K562 (cell line): ENCODE measurements around the gene KCNK4. TPM values are rescaled to one million over a fixed set of nuclear protein-coding genes. Genes with fewer than 3 reads are reported as not detected.

Experiments
- ARID1B ChIP-seq: fragments of 450-650 bp; IDR thresholded peaks from 2 replicates; pipeline ENCODE4 v1.6.1; 2016; ENCODE audit warnings: antibody characterized with exemption, mild to moderate bottlenecking, inconsistent platforms
- ATF1 ChIP-seq, 2 experiments: fragments of 450-650 bp in 1 of 2; IDR thresholded peaks; 2 replicates each; pipeline ENCODE4 v1.6.1; 2016; ENCODE audit warnings: missing compliant biosample characterization in 1 of 2, missing genetic modification characterization in 1 of 2
- CC2D1A ChIP-seq: fragments of 450-650 bp; IDR thresholded peaks from 2 replicates; pipeline ENCODE4 v1.6.1; 2017; ENCODE audit warnings: mild to moderate bottlenecking
- CEBPB ChIP-seq: fragments of 450-650 bp; IDR thresholded peaks from 2 replicates; pipeline ENCODE4 v1.6.1; 2016; ENCODE audit warnings: missing genetic modification characterization, missing compliant biosample characterization
- ELF4 ChIP-seq: fragments of 450-650 bp; formaldehyde crosslinking; IDR thresholded peaks from 2 replicates; pipeline ENCODE4 v1.4.0; 2022; ENCODE audit warnings: missing genetic modification characterization
- GATA2 ChIP-seq: sonication (generic); formaldehyde crosslinking; IDR thresholded peaks from 2 replicates; pipeline ENCODE4 v1.4.0; 2020; ENCODE audit warnings: mild to moderate bottlenecking, missing genetic modification reagents
- NEUROD1 ChIP-seq: fragments of 150-350 bp; IDR thresholded peaks from 2 replicates; pipeline ENCODE4 v1.6.1; 2014; ENCODE audit warnings: borderline replicate concordance, low read length, low read depth; ENCODE audit not compliant: partially characterized antibody
- RBM39 ChIP-seq: fragments of 200-400 bp; formaldehyde crosslinking; optimal IDR thresholded peaks from 2 replicates; pipeline ENCODE3; 2018; ENCODE audit warnings: low read depth, low read length
- RNF2 ChIP-seq: sonication (generic); IDR thresholded peaks from 2 replicates; pipeline ENCODE4 v1.6.1; 2016
- ZBTB40 ChIP-seq, 2 experiments: fragments of 450-650 bp in 1 of 2; sonication (generic) in 1 of 2; formaldehyde crosslinking in 1 of 2; IDR thresholded peaks; 2 replicates each; pipeline versions ENCODE4 v1.7.1 to v1.9.0; 2016 to 2022; ENCODE audit warnings: inconsistent platforms in 1 of 2, mild to moderate bottlenecking in 1 of 2, missing genetic modification reagents in 1 of 2
- ZBTB9 ChIP-seq: fragments of 450-650 bp; formaldehyde crosslinking; IDR thresholded peaks from 2 replicates; pipeline ENCODE4 v1.4.0; 2020; ENCODE audit warnings: mild to moderate bottlenecking, moderate library complexity
- ZMIZ1 ChIP-seq, 2 experiments: fragments of 150-350 bp in 1 of 2; IDR thresholded peaks; 2 replicates each; pipeline ENCODE4 v1.6.1; 2012 to 2016; ENCODE audit warnings: low read depth in 2 of 2, low read length in 2 of 2, mild to moderate bottlenecking in 1 of 2, moderate library complexity in 1 of 2
- polyA plus RNA-seq, 8 experiments: library from polyadenylated mRNA; depleted of rRNA in 4 of 8; stranded (reverse) in 5 of 8; unstranded in 3 of 8; fragments of >200 nt; fragmentation: Nextera tagmentation in 2 of 8; fragmentation: Illumina TruSeq in 1 of 8; extraction: Ambion mirVana in 2 of 8; extraction: Trizol in 1 of 8; gene quantifications; 2 replicates each; pipeline versions ENCODE4 v1.2.1 to v1.2.3, GENCODE V29; 2011 to 2014; ENCODE audit warnings: inconsistent platforms in 1 of 8, missing spikeins in 1 of 8
- total RNA-seq, 7 experiments: library from RNA; depleted of rRNA in 6 of 7; stranded (reverse); fragments of >200 nt in 6 of 7; fragmentation: Illumina TruSeq in 2 of 7; extraction: Trizol in 2 of 7; gene quantifications; 2 replicates each; pipeline versions ENCODE4 v1.2.1 to v1.2.3, GENCODE V29; 2011 to 2021; ENCODE audit warnings: low replicate concordance in 1 of 7

Gene KCNK4
- total and polyA plus RNA-seq, 9 of the 15 experiments (the other 6 are each of a cell fraction or from before 2014, with no cell fraction given): not detected

- TF ChIP-seq ZBTB40 (IDR thresholded peaks at IDR 0.05) (0 out of 2 replicates have a peak, but pooled peaks have one; percentile 11), ZBTB40 (CRISPR knock-in tag; IDR thresholded peaks at IDR 0.05) (0 out of 2 replicates have a peak, but pooled peaks have one; percentile 22), CEBPB (peak; percentile 100), CC2D1A (peak; percentile 87; the same call in 1 of the 2 replicates), ARID1B (peak; percentile 99), ATF1 (CRISPR knock-in tag; IDR thresholded peaks at IDR 0.05) (no peak), ATF1 (tag; IDR thresholded peaks at IDR 0.05) (peak; percentile 83), ELF4 (peak; percentile 74), NEUROD1 (peak; percentile 93), RBM39 (peak; percentile 56), GATA2 (CRISPR knock-in tag) (peak; percentile 98), RNF2 (peak; percentile 96), ZMIZ1 (IDR thresholded peaks at IDR 0.05; ENCODE audit: low read depth in 2 of 2, low read length in 2 of 2) (peak in 1 of 2 experiments; percentile 96; a peak in 2 of 4 replicates), ZBTB9 (CRISPR knock-in tag) (no peak)
These were observed 43.9 kb downstream of the KCNK4 start (continued) for GRCh38 chr11:64334764-64335735.
